Suprapubic skin (tissue), 4 donors: ENCODE results near the gene GAS7. TPM values are rescaled to one million over a fixed set of nuclear protein-coding genes. Genes with fewer than 3 reads are reported as not detected.
A peak's percentile ranks its signal among the peaks of the same experiment; 100 is the strongest.

Experiments
- DNase-seq, 2 donors: peaks; one replicate each; pipeline ENCODE4 v3.0.0-alpha.2; 2019; ENCODE audit warnings: low spot score in 2 of 2
- H3K27ac ChIP-seq: fragments of 200-600 bp; sonication (generic); one replicate; pipeline ENCODE4 v1.5.1; 2019
- H3K27me3 ChIP-seq: fragments of 200-600 bp; sonication (generic); one replicate; pipeline ENCODE4 v1.5.1; 2019
- H3K36me3 ChIP-seq: fragments of 200-600 bp; sonication (generic); one replicate; pipeline ENCODE4 v1.5.1; 2019
- H3K4me1 ChIP-seq: fragments of 200-600 bp; sonication (generic); one replicate; pipeline ENCODE4 v1.5.1; 2019
- H3K4me3 ChIP-seq: fragments of 200-600 bp; sonication (generic); one replicate; pipeline ENCODE4 v1.5.1; 2019; ENCODE audit warnings: mild to moderate bottlenecking
- H3K9me3 ChIP-seq: fragments of 200-600 bp; sonication (generic); one replicate; pipeline ENCODE4 v1.5.1; 2019
- CTCF ChIP-seq, 2 donors: fragments of 200-600 bp in 1 of 2; fragments of 450-650 bp in 1 of 2; sonication (generic) in 1 of 2; IDR thresholded peaks; one replicate each; pipeline ENCODE4 v1.5.1; 2016 to 2019; ENCODE audit warnings: antibody characterized with exemption in 2 of 2, mild to moderate bottlenecking in 1 of 2, moderate library complexity in 1 of 2
- EP300 ChIP-seq: sonication (generic); formaldehyde crosslinking; IDR thresholded peaks from one replicate; pipeline ENCODE4 v1.6.1; 2017; ENCODE audit warnings: antibody characterized with exemption
- POLR2A ChIP-seq, 2 donors: fragments of 450-650 bp; IDR thresholded peaks; one replicate each; pipeline ENCODE4 v1.6.1; 2017; ENCODE audit warnings: antibody characterized with exemption in 2 of 2, mild to moderate bottlenecking in 2 of 2, moderate library complexity in 2 of 2
- POLR2AphosphoS5 ChIP-seq, 3 donors: sonication (generic); formaldehyde crosslinking; IDR thresholded peaks; one replicate each; pipeline ENCODE4 v1.6.1; 2017; ENCODE audit warnings: antibody characterized with exemption in 3 of 3
- WGBS: methylation state at CpG from one replicate; pipeline ENCODE4 v1.1.5; 2018; 5-methylcytosine and 5-hydroxymethylcytosine counted together
- total RNA-seq, 4 donors: library from RNA; depleted of rRNA; stranded (reverse); fragments of >200 nt; gene quantifications; one replicate each; pipeline ENCODE4 v1.1.0, GENCODE V29; 2016

GAS7 gene
- total RNA-seq, 4 donors from 2014 or later, result 45.7 to 106 (median 74.2) TPM

GRCh38 chr17:10210151-10210574 lies 11.8 kb upstream of the GAS7 start:
- peaks cover 6% of the 10 kb centered on the region for H3K9me3 ChIP-seq
- 55% methylated on average over 6 of the region's 6 CpGs for WGBS
- H3K36me3 ChIP-seq, result no peaks in the 10 kb centered on the region
- H3K27ac ChIP-seq, result peak overlapping the region; percentile 15
- H3K27me3 ChIP-seq, result no peaks in the 10 kb centered on the region
- no peak for DNase-seq
- no peak overlapping the region for H3K4me3 ChIP-seq
- H3K4me1 ChIP-seq, result peaks cover 10% of the 10 kb centered on the region
- no peak for TF ChIP-seq POLR2AphosphoS5 (IDR thresholded peaks at IDR 0.05)
- TF ChIP-seq POLR2A (IDR thresholded peaks at IDR 0.05), result no peak
- TF ChIP-seq CTCF (IDR thresholded peaks at IDR 0.05), result no peak
- TF ChIP-seq EP300, result no peak

GRCh38 chr17:10208604-10209193 lies 10.3 kb upstream of the GAS7 start:
- Histone ChIP-seq H3K9me3 (peaks cover 6% of the 10 kb centered on the region), H3K27me3 (no peaks in the 10 kb centered on the region), H3K36me3 (no peaks in the 10 kb centered on the region), H3K4me1 (peaks cover 10% of the 10 kb centered on the region), H3K27ac (no peak overlapping the region), H3K4me3 (no peak overlapping the region)
- 60% methylated on average over 7 of the region's 7 CpGs for WGBS
- TF ChIP-seq POLR2AphosphoS5 (IDR thresholded peaks at IDR 0.05) (no peak), CTCF (IDR thresholded peaks at IDR 0.05) (no peak), EP300 (no peak), POLR2A (IDR thresholded peaks at IDR 0.05) (no peak)
- no peak for DNase-seq

GRCh38 chr17:10207153-10207552 lies 8.7 kb upstream of the GAS7 start:
- no peak overlapping the region for H3K4me3 ChIP-seq

GRCh38 chr17:10205549-10206185 lies 7.3 kb upstream of the GAS7 start:
- WGBS, result 86% methylated on average over 2 of the region's 2 CpGs
- H3K9me3 ChIP-seq, result peaks cover 6% of the 10 kb centered on the region
- H3K27ac ChIP-seq, result no peak overlapping the region
- no peak overlapping the region for H3K4me3 ChIP-seq
- no peaks in the 10 kb centered on the region for H3K36me3 ChIP-seq
- TF ChIP-seq POLR2A (IDR thresholded peaks at IDR 0.05) (no peak), CTCF (IDR thresholded peaks at IDR 0.05) (no peak), POLR2AphosphoS5 (IDR thresholded peaks at IDR 0.05) (no peak), EP300 (no peak)
- DNase-seq, result no peak
- H3K27me3 ChIP-seq, result no peaks in the 10 kb centered on the region
- H3K4me1 ChIP-seq, result peaks cover 10% of the 10 kb centered on the region

More at GRCh38 chr17:10207153-10207552, 8.7 kb upstream of the GAS7 start:
- DNase-seq, result no peak
- H3K27me3 ChIP-seq, result no peaks in the 10 kb centered on the region
- H3K27ac ChIP-seq, result no peak overlapping the region
- TF ChIP-seq POLR2AphosphoS5 (IDR thresholded peaks at IDR 0.05) (no peak), CTCF (IDR thresholded peaks at IDR 0.05) (no peak), POLR2A (IDR thresholded peaks at IDR 0.05) (no peak), EP300 (no peak)
- WGBS, result 92% methylated on average over 4 of the region's 4 CpGs
- H3K9me3 ChIP-seq, result peaks cover 6% of the 10 kb centered on the region
- H3K36me3 ChIP-seq, result no peaks in the 10 kb centered on the region
- peaks cover 10% of the 10 kb centered on the region for H3K4me1 ChIP-seq

GRCh38 chr17:10201680-10202079 lies 3.3 kb upstream of the GAS7 start:
- no peak for TF ChIP-seq CTCF (IDR thresholded peaks at IDR 0.05)
- TF ChIP-seq POLR2AphosphoS5 (IDR thresholded peaks at IDR 0.05), result no peak
- TF ChIP-seq POLR2A (IDR thresholded peaks at IDR 0.05), result no peak
- TF ChIP-seq EP300, result no peak
- Histone ChIP-seq H3K27me3 (peaks cover 19% of the 10 kb centered on the region), H3K4me3 (no peak overlapping the region), H3K4me1 (peaks cover 27% of the 10 kb centered on the region), H3K9me3 (peaks cover 6% of the 10 kb centered on the region), H3K36me3 (no peaks in the 10 kb centered on the region), H3K27ac (no peak overlapping the region)
- WGBS, result 90% methylated on average over 4 of the region's 4 CpGs
- DNase-seq, result no peak
